Stimulated activated CD8-positive, alpha-beta memory T cell treated with anti-CD3 and anti-CD28 coated beads, Interleukin-7, amount 100 ng/mL, for 4 hours (primary cell): ENCODE results near the gene FAM163A.
"Not testable (repeated sequence)": the region's sequence is repeated elsewhere in the genome, so short reads cannot be mapped to it uniquely, and the experiment has no call there.

Source experiments
- DNase-seq, 2 donors: peaks; one replicate each; pipeline ENCODE4 v3.0.0-alpha.2; 2020; ENCODE audit warnings: low read depth in 2 of 2

Gene FAM163A

GRCh38 chr1:179853102-179853501 is 110.0 kb downstream of the FAM163A start:
- DNase-seq: no peak

DNA sequence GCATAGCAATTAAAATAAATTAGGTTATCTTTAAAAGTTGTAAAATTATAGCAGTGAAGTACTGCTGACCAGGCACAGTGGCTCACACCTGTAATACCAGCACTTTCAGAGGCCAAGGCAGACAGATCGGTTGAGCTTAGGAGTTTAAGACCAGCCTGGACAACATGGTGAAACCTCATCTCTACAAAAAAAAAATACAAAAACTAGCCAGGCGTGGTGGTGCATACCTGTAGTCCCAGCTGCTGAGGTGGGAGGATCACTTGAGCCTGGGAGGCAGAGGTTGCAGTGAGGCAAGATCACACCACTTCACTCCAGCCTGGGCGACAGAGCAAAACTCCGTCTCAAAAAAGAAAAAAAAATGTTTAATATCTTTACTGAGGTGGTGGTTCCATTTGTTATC is 112.7 kb downstream of the FAM163A start:
- not testable (repeated sequence) for DNase-seq

DNA sequence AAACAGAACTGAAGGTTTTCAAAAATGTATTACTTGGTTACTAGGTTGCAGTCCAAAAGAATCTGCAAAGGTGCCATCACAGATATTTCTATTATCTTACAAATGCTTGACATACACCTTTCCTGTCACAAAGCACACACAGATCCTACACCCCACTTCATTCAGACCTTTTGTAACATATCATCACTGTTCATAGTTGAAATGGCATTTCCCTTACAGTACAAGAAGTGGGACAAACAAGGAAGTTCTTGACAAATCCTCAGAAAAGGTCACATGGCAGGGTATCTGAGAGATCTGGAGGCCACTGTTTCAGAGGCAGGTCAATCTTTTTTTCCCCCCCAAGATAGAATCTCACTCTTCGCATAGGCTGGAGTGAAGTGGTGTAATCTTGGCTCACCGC is 113.2 kb downstream of the FAM163A start:
- no peak for DNase-seq

- DNase-seq: no peak
Observed at GRCh38 chr1:179857009-179857408, 113.9 kb downstream of the FAM163A start.

DNA sequence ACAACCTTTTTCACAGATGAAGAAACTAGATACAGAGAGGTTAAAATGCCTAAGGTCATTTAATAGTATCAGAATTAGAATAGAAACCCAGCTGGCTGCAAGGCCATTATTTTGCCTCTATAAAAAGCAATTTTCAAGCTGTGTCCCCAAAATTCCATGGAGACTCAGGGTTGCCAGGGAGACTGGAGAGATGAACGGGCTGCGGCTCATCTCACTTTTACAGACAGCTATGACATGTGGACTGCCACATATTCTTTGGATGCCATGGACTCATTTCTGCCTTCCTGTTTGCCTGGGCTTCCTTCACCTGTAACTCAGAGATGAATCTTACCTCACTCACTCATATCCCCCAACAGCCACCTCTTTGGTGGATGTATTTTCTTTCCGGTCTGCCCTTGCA is 117.6 kb downstream of the FAM163A start:
- no peak for DNase-seq

DNA sequence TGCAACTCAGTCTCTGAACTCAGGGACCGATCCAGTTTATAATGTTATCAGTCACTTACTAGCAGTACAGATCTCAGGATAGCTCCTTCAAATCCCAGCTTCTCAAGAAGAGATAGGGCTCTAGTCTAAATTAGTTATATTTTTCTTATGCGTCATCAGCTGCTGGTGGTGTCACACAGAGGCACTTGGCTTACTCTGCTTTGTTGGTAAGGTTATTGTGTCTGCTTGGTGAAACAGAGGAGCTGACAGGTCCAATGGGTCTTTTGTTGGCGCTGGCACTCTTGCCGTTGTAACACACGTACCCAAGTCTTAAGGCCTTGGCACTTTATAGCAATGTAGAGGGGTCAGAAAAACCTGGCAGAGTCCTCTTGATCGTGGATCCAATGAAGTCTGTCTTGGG is 122.3 kb downstream of the FAM163A start:
- DNase-seq: no peak
